HepG2 (cell line): ENCODE data around the gene SH3BP5. TPM values are rescaled to one million over a fixed set of nuclear protein-coding genes. Genes with fewer than 3 reads are reported as not detected.

Experiments
- GABPB1 ChIP-seq: IDR thresholded peaks from 2 replicates; pipeline ENCODE4 v1.6.1; 2016; ENCODE audit warnings: mild to moderate bottlenecking, missing genetic modification reagents, moderate library complexity, missing compliant biosample characterization
- NCOA1 ChIP-seq: sonication (generic); formaldehyde crosslinking; IDR thresholded peaks from 2 replicates; pipeline ENCODE4 v1.9.0; 2021; ENCODE audit warnings: missing genetic modification reagents
- SAP130 ChIP-seq: IDR thresholded peaks from 2 replicates; pipeline ENCODE4 v1.6.1; 2016; ENCODE audit warnings: low read depth
- SIN3A ChIP-seq: IDR thresholded peaks from 2 replicates; pipeline ENCODE4 v1.6.1; 2011; ENCODE audit warnings: low read depth, mild to moderate bottlenecking, control low read depth, low read length, borderline replicate concordance
- SNAI1 ChIP-seq: sonication (generic); formaldehyde crosslinking; IDR thresholded peaks from 2 replicates; pipeline ENCODE4 v1.5.0; 2020; ENCODE audit warnings: mild to moderate bottlenecking, missing genetic modification reagents, borderline replicate concordance
- ZNF44 ChIP-seq: sonication (generic); formaldehyde crosslinking; IDR thresholded peaks from 2 replicates; pipeline ENCODE4 v1.5.1; 2020; ENCODE audit warnings: mild to moderate bottlenecking, missing genetic modification reagents
- ZNF747 ChIP-seq: sonication (generic); formaldehyde crosslinking; IDR thresholded peaks from 2 replicates; pipeline ENCODE4 v1.8.1; 2023; ENCODE audit warnings: missing genetic modification reagents, mild to moderate bottlenecking, borderline replicate concordance
- ZNF781 ChIP-seq: sonication (generic); formaldehyde crosslinking; IDR thresholded peaks from 2 replicates; pipeline ENCODE4 v1.5.1; 2020; ENCODE audit warnings: borderline replicate concordance, mild to moderate bottlenecking, missing genetic modification reagents; ENCODE audit errors: not compliant biosample characterization
- polyA plus RNA-seq, 8 experiments: library from polyadenylated mRNA; depleted of rRNA in 3 of 8; stranded (reverse) in 7 of 8; unstranded in 1 of 8; fragments of >200 nt; fragmentation: Illumina TruSeq in 4 of 8; extraction: Trizol in 4 of 8; gene quantifications; 2 replicates each; pipeline versions ENCODE4 v1.2.1 to v1.2.3, GENCODE V29; 2011 to 2016; ENCODE audit warnings: low read depth in 4 of 8, missing spikeins in 1 of 8, mixed read lengths in 1 of 8; ENCODE audit not compliant: insufficient read depth in 1 of 8
- total RNA-seq, 5 experiments: library from RNA; depleted of rRNA; stranded (reverse); fragments of >200 nt; fragmentation: Illumina TruSeq; extraction: Trizol; gene quantifications; 2 replicates each; pipeline ENCODE4 v1.2.3, GENCODE V29; 2016; ENCODE audit warnings: low read depth in 1 of 5
- TF ChIP-seq, protein P1 (sequence below): fragments of 450-650 bp; IDR thresholded peaks from 2 replicates; pipeline ENCODE4 v1.6.1; 2016
- TF ChIP-seq, protein P2 (sequence below): sonication (generic); formaldehyde crosslinking; IDR thresholded peaks from 2 replicates; pipeline ENCODE4 v1.5.1; 2020; ENCODE audit warnings: mild to moderate bottlenecking, missing genetic modification reagents, moderate library complexity
- TF ChIP-seq, protein P3 (sequence below): IDR thresholded peaks from 2 replicates; pipeline ENCODE4 v1.6.1; 2018; ENCODE audit warnings: missing genetic modification reagents, mild to moderate bottlenecking, missing compliant biosample characterization
- TF ChIP-seq, protein P4 (sequence below): sonication (generic); formaldehyde crosslinking; conservative IDR thresholded peaks from 2 replicates; pipeline ENCODE4 v1.8.1; 2023; ENCODE audit warnings: missing genetic modification reagents
- TF ChIP-seq, protein P5 (sequence below): sonication (generic); formaldehyde crosslinking; IDR thresholded peaks from 2 replicates; pipeline ENCODE4 v1.8.0; 2022; ENCODE audit warnings: mild to moderate bottlenecking, missing genetic modification reagents; ENCODE audit not compliant: insufficient replicate concordance
- TF ChIP-seq, protein P6 (sequence below): sonication (generic); IDR thresholded peaks from 2 replicates; pipeline ENCODE4 v1.6.1; 2016; ENCODE audit warnings: low read depth, borderline replicate concordance
- TF ChIP-seq, protein P7 (sequence below): IDR thresholded peaks from 2 replicates; pipeline ENCODE4 v1.6.1; 2012; ENCODE audit warnings: inconsistent platforms

Gene SH3BP5
- total and polyA plus RNA-seq, 2 of the 13 experiments (the other 11 are each of a cell fraction or from before 2014, with no cell fraction given) = 0.09 to 0.16 TPM

DNA sequence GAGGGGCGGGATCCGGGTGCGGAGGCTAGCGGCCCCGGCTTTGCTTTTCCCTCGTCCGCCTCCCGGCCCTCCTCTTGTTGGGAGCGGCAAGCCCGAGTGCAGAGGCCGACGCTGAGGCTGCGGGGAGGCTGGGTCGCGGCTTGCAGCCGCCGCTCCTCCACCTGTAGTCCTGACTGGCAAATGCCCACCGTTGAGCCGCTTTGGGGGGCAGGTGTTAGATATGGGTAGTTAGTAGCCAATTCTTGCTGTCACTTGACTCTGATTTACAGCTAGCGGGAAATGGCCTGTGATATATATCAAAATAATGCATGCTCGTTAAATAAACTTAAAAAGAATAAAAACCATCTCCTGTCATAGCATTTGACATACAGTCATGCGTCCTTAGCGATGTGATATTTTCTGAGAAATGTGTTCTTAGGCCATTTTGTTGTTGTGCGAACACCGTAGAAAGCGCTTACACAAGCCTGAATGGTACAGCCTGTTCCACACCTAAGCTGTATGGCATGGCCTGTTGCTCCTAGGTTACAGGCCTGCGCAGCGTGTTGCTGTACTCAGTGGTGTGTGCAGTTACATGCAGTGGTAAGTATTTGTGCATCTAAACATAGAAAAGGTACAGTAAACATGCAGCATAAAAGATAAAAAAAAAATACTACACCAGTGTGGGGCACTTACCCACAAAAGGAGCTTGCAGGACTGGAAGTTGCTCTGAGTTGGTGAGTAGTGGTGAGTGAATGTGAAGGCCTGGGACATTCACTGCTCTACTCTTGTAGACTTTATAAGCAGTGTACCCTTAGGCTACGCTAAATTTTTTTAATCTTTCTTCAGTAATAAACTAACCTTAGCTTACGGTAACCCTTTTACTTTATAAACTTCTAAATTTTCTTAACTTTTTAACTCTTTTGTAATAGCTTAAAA is 125.5 kb downstream of the SH3BP5 start (continued):
- TF ChIP-seq, protein P1, sequence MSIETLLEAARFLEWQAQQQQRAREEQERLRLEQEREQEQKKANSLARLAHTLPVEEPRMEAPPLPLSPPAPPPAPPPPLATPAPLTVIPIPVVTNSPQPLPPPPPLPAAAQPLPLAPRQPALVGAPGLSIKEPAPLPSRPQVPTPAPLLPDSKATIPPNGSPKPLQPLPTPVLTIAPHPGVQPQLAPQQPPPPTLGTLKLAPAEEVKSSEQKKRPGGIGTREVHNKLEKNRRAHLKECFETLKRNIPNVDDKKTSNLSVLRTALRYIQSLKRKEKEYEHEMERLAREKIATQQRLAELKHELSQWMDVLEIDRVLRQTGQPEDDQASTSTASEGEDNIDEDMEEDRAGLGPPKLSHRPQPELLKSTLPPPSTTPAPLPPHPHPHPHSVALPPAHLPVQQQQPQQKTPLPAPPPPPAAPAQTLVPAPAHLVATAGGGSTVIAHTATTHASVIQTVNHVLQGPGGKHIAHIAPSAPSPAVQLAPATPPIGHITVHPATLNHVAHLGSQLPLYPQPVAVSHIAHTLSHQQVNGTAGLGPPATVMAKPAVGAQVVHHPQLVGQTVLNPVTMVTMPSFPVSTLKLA = no peak
- TF ChIP-seq GABPB1 (CRISPR knock-in tag) (0 out of 2 replicates have a peak, but pooled peaks have one; percentile 44), SIN3A (0 out of 2 replicates have a peak, but pooled peaks have one; percentile 11), ZNF44 (CRISPR knock-in tag) (no peak), SAP130 (peak; percentile 26; the same call in 1 of the 2 replicates), ZNF781 (CRISPR knock-in tag) (peak; percentile 41), NCOA1 (CRISPR knock-in tag) (peak; percentile 55; the same call in 1 of the 2 replicates), ZNF747 (CRISPR knock-in tag) (peak; percentile 57; the same call in 1 of the 2 replicates), SNAI1 (CRISPR knock-in tag) (peak; percentile 24; the same call in 1 of the 2 replicates)
- TF ChIP-seq, protein P2, sequence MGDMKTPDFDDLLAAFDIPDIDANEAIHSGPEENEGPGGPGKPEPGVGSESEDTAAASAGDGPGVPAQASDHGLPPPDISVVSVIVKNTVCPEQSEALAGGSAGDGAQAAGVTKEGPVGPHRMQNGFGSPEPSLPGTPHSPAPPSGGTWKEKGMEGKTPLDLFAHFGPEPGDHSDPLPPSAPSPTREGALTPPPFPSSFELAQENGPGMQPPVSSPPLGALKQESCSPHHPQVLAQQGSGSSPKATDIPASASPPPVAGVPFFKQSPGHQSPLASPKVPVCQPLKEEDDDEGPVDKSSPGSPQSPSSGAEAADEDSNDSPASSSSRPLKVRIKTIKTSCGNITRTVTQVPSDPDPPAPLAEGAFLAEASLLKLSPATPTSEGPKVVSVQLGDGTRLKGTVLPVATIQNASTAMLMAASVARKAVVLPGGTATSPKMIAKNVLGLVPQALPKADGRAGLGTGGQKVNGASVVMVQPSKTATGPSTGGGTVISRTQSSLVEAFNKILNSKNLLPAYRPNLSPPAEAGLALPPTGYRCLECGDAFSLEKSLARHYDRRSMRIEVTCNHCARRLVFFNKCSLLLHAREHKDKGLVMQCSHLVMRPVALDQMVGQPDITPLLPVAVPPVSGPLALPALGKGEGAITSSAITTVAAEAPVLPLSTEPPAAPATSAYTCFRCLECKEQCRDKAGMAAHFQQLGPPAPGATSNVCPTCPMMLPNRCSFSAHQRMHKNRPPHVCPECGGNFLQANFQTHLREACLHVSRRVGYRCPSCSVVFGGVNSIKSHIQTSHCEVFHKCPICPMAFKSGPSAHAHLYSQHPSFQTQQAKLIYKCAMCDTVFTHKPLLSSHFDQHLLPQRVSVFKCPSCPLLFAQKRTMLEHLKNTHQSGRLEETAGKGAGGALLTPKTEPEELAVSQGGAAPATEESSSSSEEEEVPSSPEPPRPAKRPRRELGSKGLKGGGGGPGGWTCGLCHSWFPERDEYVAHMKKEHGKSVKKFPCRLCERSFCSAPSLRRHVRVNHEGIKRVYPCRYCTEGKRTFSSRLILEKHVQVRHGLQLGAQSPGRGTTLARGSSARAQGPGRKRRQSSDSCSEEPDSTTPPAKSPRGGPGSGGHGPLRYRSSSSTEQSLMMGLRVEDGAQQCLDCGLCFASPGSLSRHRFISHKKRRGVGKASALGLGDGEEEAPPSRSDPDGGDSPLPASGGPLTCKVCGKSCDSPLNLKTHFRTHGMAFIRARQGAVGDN (CRISPR knock-in tag) = peak; percentile 79; the same call in 1 of the 2 replicates
- TF ChIP-seq, protein P3, sequence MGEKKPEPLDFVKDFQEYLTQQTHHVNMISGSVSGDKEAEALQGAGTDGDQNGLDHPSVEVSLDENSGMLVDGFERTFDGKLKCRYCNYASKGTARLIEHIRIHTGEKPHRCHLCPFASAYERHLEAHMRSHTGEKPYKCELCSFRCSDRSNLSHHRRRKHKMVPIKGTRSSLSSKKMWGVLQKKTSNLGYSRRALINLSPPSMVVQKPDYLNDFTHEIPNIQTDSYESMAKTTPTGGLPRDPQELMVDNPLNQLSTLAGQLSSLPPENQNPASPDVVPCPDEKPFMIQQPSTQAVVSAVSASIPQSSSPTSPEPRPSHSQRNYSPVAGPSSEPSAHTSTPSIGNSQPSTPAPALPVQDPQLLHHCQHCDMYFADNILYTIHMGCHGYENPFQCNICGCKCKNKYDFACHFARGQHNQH (CRISPR knock-in tag) = peak; percentile 33; the same call in 1 of the 2 replicates
- TF ChIP-seq, protein P4, sequence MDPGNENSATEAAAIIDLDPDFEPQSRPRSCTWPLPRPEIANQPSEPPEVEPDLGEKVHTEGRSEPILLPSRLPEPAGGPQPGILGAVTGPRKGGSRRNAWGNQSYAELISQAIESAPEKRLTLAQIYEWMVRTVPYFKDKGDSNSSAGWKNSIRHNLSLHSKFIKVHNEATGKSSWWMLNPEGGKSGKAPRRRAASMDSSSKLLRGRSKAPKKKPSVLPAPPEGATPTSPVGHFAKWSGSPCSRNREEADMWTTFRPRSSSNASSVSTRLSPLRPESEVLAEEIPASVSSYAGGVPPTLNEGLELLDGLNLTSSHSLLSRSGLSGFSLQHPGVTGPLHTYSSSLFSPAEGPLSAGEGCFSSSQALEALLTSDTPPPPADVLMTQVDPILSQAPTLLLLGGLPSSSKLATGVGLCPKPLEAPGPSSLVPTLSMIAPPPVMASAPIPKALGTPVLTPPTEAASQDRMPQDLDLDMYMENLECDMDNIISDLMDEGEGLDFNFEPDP (CRISPR knock-in tag) = no peak
- TF ChIP-seq, protein P5, sequence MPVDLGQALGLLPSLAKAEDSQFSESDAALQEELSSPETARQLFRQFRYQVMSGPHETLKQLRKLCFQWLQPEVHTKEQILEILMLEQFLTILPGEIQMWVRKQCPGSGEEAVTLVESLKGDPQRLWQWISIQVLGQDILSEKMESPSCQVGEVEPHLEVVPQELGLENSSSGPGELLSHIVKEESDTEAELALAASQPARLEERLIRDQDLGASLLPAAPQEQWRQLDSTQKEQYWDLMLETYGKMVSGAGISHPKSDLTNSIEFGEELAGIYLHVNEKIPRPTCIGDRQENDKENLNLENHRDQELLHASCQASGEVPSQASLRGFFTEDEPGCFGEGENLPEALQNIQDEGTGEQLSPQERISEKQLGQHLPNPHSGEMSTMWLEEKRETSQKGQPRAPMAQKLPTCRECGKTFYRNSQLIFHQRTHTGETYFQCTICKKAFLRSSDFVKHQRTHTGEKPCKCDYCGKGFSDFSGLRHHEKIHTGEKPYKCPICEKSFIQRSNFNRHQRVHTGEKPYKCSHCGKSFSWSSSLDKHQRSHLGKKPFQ (CRISPR knock-in tag) = peak; percentile 21
- TF ChIP-seq, protein P6, sequence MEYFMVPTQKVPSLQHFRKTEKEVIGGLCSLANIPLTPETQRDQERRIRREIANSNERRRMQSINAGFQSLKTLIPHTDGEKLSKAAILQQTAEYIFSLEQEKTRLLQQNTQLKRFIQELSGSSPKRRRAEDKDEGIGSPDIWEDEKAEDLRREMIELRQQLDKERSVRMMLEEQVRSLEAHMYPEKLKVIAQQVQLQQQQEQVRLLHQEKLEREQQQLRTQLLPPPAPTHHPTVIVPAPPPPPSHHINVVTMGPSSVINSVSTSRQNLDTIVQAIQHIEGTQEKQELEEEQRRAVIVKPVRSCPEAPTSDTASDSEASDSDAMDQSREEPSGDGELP = no peak
- TF ChIP-seq, protein P7, sequence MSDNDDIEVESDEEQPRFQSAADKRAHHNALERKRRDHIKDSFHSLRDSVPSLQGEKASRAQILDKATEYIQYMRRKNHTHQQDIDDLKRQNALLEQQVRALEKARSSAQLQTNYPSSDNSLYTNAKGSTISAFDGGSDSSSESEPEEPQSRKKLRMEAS = peak; percentile 57
